Right renal cortex interstitium (tissue), 3 donors: Measurements from ENCODE around the gene CHN1. TPM values are rescaled to one million over a fixed set of nuclear protein-coding genes. Genes with fewer than 3 reads are reported as not detected.

ENCODE experiments used
- DNase-seq, 3 donors: peaks; one replicate each; pipeline ENCODE4 v3.0.0-alpha.2; 2013; ENCODE audit warnings: low read depth in 3 of 3, low spot score in 2 of 3
- polyA plus RNA-seq, 3 donors: library from polyadenylated mRNA; unstranded; fragments of 120-200 nt; gene quantifications; one replicate each; pipeline ENCODE4 v1.2.1, GENCODE V29; 2013; ENCODE audit not compliant: insufficient read length in 3 of 3

Gene CHN1
- polyA plus RNA-seq, 3 donors: 29.3 to 32.1 (median 31.4) TPM

DNA sequence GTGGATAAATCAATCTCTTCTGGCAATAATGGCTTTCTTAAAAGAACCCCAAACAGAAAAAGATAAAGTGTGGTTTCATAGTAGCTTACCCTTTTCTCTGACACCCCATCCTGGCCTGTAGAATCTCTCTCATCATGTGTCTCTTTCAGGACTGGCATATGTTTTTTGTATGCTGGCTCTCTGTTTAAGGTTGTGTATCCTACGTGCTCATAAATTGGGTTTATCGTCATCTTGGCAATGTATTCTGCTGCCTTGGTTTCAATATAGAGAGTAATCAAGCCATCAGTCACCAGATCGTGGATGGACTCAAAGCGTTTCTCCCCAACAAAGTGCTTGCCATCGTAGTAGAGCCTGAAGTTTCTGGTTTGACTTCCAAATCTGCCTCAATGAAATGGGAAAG lies 127.4 kb downstream of the CHN1 start:
- DNase-seq: no peak

DNA sequence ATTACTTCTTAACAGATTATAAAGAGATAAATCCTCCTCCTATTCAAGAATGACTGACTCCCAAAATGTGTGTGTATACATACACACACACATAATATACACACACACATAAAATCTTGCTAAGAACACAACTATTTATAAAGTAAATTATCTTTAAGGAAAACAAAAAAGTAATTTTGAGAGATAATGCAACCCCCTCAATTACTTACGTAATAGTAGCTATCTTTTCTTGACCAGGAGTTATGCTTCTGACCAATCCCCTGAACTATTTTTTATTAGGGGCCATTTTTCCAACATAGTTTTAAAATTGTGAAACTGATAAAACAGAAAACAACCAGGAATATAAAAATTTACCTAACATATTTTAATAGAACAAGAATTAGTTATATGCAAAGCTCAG lies 127.9 kb downstream of the CHN1 start:
- DNase-seq: no peak

DNA sequence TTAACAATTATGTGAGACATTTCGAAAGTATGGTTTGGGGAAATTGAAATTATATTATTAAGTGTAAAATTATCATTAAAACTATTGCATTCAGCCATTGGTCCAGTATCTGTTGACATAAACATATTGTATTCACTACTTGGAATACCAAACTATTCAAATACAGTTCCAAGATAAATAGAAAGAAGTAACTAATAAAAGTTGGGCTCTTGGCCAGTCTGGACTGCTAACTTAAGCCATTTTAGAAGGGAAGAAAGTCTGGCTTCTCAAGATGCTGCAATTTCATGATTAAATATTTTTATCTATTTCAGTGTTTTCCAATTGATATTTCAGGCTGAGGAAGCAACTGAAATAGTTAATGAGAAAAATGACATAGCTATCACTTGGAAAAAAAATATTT lies 131.1 kb downstream of the CHN1 start:
- DNase-seq: no peak

DNA sequence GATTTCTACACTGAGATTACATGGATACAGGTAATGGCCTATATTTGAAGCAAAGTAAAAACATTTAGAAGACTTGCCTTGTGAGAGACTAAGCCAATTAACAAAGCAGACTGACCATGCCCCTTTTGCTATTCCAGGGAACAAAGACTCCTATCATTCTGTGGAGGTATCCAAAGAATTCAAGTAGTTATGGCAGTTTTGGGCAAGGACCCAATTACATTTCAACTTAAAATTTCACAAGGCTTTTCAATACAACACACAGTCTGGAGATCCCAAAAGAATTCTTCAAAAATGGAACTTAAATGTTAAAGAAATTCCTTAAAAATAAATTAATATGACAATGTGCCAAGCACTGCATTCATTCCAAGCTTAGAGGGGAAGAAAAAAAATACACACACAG lies 131.7 kb downstream of the CHN1 start:
- no peak for DNase-seq

DNA sequence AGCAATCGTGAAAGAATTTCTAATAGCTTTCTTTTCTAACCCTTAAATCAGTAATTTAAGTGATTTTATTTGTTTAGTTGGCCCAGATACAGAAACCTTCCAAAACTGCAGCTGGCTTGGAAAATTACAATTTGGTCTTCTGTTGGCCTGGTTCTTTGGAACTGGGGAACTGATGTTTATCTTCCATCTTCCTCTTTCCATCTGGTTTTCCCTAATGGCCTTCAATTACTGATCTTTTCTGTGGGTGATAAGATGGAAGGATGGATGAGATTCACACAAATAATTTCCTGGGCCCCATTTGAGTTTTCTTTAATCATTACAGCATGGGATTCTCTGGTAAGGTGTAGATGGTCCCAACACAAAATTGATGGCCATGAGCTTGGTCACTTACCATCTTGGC lies 134.4 kb downstream of the CHN1 start:
- DNase-seq: no peak

DNA sequence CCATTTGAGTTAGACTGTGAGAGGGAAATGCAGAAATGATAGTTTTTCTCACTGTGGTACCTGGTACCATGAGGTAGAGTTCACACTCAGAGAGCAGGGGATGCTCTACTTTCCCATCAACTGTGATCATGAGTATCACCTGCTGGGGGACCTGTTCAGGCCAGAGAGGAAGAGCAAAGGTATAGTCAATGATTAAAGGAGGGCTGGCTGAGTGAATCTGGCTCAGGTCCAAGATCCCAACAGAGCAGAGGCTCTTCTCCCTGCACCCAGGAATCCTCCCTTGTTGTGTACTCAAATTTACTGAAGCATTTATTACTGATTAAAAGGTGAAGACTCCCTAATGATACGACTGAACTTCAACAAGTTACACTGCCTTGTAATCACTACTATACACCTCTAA lies 136.3 kb downstream of the CHN1 start:
- no peak for DNase-seq

DNA sequence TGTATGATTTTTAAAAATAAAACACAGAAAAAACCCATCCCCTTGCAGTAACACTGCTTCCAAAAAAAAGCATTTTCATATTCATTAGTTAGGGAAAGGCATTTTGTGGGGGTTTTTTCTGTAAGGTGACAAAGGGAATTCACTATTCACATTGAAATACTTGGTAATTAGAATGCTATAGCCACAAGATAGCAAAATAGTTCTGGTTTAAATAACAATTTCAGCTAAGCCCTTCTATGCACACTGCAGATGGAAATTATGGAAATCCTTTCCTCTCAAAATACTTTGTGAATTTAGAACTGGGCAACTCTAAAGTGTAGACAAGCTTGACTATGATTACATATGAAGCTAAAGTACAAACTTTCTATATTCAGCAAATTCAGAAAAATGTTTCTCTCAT lies 138.8 kb downstream of the CHN1 start:
- no peak for DNase-seq

DNA sequence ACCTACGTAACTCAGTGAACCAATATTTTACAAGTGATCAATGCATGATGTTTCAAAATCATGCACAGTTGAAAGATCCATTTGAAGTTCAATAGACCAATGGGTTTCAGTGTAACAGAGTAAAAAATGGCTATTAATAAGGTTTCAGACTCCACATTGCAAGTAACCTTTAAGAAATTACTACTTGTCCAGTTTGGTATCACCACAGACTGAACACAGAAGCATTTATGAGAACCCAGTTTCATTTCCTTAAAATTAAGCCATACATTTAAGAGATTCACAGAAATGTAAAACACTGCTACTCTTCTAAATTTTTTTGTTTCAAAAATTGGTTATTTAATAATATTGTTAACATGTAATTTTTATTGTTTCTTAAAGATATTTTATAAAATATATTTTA lies 142.0 kb downstream of the CHN1 start:
- DNase-seq: no peak

DNA sequence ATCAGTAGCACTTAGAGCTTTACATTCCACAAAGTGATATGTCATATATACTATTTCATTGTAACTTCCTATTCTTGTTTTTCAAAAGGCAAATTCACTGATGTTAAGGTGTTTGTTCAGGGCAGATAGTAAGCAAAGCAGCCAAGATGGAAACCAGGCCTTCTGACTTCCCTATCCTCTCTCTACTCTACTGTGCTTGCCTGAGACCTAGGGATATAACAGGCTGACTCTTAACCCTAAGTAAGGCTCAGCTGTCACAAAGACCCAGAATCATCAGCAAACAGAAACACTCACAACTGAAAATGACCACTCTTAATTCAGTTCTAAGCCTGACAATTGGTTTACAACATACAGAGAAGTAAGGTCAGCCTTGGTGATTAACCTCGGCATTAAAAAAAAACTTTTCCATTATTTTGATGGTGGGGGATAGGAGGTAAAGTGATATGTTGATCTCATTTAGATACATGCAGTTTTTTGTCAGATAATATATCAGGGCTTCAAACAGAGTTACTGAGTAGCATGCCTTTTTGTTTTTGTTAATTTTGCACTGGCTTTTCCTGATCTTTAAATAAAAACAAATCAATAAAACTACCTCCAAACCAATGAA lies 145.5 kb downstream of the CHN1 start:
- DNase-seq: no peak

DNA sequence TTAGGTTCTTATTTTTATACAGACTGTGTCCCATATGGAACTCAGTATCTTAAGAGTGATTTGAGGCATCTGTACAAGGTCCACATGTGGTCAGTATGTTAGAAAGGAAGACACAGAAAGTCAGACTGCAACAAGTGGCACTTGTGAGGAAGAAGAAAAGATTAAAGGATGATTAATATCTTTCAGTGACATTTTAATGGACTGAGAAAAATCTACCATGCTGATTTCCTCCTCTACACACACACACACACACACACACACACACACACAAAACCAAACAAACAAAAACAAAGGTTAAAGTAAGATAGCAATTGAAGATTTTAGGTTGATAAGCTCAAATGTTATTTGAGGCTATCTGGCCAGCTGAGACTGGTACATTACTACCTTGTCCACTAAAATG lies 146.4 kb downstream of the CHN1 start:
- DNase-seq: no peak

DNA sequence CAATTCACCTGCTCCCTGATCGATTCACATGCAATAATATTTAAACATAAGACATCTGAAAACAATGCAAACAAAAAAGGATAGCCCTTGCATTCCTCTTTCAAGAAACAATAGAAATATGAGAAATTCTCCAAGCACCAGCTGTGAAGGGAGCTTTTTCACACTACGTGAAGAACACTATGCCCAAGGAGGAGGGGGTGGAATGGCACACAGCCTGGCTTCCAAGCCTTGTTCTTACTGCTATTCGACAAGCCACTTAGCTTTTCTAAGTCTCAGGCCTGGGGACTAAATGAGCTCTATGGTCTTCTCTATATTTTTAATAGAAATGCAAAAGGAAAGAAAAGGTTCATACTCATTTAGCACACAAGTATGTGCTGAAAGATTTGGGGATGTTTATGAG lies 148.7 kb downstream of the CHN1 start:
- DNase-seq: no peak

DNA sequence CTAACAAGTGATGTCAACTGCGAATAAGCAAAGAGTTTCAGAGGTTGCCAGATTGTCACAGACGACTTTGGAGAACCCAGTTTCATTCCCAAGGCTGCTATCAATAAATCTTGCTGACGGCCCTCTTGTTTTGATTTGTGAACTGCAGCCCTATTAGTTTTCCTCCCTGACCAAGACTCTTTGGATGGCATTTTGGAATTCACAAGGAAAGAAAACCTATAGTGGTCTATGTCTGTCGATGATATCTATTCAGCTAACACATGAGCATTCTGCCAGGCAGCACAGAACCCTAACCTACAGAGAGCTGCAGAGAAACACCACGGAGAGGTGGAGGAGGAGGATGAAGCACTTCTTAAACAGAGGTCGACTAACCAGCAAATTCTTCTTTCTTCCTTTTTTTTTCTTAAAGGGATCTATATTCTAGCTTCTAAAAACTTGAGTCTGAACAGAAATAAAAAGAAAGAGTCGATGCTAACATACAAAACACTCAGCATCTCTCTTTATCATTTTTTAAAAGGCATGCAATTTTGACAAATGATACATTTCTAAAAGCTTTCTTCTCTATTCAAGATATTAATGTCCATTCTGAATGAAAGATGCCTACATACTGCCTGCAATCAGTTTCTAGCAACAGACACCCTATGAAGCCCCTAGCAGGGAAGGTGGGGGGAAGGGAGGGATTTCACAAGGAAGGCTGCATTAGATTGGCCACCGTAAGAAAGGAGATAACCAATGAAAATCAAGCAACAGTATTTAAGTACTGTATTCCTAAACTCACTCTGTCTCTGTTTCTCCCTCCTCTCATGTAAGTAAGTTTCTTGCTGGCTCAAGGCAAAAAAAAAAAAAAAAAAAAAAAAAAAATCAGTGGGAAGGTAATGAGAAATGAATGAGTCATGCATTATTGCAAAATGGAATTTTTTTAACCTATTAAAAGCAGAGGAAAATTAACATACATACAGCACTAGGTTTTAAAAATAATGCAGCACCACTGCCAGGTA lies 157.9 kb downstream of the CHN1 start:
- DNase-seq: no peak

DNA sequence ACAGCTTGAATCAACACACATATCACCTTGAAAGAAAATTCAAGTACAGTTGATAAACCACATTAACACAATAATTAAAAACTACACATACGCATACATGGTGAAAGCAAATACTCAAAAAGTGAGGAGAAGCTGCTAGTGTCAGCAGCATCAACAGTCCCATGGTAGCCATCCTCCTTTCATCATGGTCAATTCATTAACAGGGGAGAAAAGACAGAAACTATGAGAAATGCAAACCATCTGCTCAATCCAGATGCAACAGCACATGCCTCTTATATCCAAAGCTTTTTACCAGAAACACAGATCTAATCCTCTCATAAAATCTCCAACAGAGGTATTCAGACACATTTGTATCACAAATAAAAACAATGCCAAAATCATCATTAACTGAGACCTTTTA lies 159.0 kb downstream of the CHN1 start:
- no peak for DNase-seq

DNA sequence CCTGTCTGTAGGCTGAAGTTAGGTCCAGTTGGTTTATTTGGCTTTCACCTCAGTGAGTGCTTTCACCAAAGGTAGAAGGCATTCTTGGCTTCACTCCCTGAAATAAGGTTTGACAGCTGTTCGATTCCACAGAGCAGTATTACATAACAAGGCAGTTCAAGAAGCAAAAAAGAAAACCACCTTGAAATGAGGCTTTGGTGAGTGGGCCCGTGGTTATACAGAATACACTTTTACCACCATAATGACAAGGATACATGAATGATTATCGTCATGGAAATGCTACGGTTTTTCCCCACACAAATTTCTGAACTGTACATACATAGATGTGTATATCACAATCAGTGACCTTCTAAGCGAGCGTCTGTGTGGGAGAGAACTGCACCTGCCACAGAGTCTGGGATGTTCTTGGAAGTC lies 160.9 kb downstream of the CHN1 start:
- no peak for DNase-seq

DNA sequence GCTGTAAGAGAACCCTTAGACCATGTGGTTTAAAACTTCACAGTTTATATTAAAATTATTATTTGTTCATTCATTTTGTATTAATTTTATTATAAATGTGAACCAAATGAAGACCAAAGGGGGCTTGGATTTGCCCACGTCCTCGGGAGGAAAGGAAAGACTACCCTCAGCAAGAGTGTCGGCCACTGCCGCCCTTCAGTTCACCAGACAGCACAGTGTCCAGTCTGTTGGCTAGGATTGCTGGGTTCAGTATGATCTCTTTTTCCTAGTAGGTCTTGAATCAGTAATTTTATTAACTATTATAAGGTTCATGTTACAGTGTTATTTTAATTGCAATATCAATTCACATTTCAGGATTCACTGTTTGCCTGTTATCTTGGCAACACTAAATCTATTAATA lies 162.7 kb downstream of the CHN1 start:
- DNase-seq: no peak

DNA sequence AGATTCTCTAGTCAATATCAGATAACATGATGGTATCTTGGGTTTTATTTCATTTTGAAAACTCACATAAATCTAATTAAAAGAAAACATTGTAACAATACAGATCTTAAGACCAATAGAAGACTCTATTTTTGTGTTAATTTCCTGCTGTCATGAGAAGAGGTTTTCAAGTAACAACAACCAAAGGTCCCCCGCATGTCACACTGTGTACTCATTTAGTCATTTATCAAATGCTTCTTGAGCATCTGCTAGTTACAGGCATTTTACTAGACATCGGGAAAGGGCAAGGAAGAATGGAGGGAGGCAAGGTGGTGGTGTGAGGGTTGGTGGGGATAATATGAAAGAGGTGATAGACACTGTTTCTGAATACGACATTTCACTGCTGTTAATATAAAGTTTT lies 163.2 kb downstream of the CHN1 start:
- DNase-seq: no peak

DNA sequence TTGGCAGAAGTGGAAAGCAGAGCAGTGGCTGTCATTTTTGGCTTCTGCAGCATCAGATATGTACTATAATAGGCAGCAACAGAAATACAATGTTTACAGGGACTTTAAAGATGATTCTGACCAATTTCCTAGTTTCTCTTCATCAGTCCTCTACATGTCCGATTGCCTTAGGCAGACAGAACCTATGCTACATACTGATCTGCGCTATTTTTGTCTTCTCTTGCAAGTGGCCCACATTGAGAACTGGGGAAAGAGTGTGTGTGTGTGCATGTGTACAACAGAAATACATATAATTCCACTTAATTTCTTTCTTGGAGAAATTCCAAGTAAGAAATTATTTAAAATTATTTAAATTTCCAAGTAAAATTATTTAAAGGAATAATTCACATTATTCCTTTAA lies 163.8 kb downstream of the CHN1 start:
- no peak for DNase-seq

DNA sequence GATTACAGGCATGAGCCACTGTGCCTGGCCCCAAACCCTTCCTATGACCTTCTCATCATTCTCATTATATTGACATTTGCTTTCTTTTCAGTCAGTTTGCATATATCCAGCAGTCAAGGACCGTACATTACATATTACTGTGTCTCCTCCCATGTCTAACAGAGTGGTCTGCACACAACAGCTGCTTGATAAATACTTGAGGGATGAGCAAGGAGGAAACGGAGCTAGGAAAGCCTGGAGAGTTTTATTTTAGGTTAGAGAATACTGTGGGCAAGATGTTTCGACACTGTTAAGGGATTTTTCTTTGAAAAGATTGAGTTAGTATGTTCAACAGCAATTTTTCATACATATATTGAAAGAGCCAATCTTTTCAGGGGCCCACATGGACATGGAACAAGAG lies 164.7 kb downstream of the CHN1 start:
- no peak for DNase-seq

DNA sequence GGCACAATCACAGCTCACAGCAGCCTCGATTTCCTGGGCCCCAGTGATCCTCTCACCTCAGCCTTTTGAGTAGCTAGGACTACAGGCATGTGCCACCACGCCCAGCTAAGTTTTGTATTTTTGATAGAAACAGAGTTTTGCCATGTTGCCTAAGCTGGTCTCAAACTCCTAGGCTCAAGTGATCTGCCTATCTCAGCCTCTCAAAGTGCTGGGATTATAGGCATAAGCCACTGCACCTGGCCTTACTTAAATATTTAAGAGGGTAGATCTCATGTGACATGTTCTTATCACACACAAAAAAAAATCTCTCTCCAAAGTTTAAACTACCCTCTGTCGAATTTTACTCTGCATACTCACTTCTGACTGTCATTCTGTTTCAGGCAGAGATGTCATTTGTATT lies 165.5 kb downstream of the CHN1 start:
- DNase-seq: no peak

DNA sequence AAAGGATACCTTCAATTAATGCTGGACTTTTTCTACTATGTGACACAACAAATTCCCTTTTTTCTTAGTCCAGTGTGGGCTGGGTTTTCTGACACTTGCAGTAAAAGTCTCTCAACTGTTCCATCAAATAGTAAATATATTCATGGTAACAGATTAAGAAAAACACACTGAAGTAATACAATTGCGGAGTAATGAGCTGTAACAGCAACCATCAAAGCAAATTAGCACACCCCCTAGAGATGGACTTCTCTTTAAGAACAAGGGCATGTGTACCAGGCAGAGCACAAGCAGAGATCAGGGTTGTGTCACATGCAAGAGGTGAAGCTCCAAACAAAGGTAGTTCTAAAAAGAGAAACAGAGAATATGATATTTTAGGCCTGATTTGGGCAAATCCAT lies 168.2 kb downstream of the CHN1 start:
- no peak for DNase-seq

DNA sequence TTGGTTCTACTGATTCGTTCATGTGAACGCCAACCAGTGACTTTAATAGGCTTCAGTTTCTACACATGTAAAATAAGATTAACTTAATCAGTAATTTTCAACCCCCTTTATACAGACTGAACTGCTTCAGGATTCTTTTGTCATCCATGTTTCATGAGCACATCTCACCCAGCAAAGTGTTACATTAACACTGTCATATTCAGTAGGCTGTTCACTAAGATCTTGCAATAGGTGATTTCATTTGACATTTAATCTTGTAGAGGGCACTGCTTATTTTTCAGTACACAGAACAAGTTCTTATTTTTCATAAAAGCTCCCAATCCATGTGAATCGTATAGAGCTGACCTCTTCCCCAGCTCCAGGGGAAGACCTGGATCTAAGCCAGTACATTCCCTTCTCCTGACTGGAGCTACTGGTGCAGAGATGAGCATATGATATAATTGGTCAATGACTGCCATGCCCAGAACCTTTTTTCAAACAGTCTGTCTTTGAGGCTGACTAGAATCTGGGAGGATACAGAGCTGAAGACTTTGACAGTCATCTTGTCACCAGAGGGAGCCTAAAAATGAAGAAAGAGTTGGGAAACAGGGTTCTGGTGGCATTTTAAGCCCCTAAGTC lies 168.7 kb downstream of the CHN1 start:
- DNase-seq: no peak

DNA sequence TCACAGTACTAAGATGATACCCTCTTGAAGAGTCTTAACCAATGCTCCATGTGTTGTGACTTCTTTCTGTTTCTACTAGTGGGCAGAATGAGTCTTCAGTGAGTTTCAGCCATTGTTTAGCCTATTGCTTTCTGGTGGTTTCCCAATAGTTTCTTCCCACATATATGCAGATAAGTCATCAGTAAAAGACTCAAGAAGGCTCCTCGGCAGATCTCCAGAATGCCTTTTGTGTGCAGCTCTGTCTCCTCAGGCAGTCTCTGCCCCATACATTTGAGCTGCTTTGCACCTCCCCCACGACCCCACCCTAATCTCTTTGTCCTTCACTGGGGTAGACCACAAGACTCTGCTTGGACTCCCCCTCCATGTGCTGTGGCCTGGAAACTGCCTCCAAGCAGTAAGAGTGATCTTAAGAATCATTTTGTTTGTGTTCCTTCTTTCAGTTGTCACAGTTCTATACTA lies 169.4 kb downstream of the CHN1 start:
- DNase-seq: no peak
